UCSD-AML1 (cell line): ENCODE measurements around the gene SMPDL3B.
A peak's percentile ranks its signal among the peaks of the same experiment; 100 is the strongest.

Source experiments
- DNase-seq: peaks from one replicate; lab custom pipeline; 2025; ENCODE audit not compliant: unreplicated experiment; lab: John Stamatoyannopoulos, UW

SMPDL3B gene

GRCh38 chr1:27940297-27940696 lies 5.5 kb downstream of the SMPDL3B start:
- DNase-seq = peak; percentile 70

DNA sequence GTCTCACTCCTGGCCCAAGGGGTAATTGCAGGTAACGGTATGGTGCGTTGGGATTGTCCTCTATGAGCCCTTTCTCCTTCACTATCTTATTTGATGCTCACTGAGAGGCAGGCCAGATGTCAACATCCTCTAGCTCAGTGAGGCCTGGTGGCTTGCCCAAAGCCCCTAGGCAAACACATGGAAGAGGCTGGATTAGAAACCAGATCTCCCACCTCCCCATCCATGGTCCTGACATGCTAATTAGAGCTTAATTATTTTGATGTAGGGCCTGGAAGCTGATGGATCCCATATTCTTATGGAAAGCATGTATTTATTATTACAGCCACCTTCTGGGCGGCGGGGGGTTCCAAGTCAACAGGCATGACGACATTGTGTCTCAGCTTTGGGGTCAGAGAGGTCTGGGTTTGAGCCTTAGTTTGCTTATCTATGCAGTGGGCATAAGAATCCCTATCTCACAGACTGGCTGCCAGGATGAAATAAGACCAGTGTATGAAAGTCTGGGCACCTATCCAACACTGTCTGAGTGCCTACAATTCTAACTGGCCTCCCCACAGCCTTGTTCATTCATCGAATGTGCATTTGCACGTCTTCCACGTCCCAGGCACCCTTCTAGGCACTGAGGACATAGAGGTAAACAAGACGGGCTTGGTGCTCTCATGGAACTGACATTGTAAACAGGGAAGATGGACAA lies 6.2 kb downstream of the SMPDL3B start:
- DNase-seq = no peak

DNA sequence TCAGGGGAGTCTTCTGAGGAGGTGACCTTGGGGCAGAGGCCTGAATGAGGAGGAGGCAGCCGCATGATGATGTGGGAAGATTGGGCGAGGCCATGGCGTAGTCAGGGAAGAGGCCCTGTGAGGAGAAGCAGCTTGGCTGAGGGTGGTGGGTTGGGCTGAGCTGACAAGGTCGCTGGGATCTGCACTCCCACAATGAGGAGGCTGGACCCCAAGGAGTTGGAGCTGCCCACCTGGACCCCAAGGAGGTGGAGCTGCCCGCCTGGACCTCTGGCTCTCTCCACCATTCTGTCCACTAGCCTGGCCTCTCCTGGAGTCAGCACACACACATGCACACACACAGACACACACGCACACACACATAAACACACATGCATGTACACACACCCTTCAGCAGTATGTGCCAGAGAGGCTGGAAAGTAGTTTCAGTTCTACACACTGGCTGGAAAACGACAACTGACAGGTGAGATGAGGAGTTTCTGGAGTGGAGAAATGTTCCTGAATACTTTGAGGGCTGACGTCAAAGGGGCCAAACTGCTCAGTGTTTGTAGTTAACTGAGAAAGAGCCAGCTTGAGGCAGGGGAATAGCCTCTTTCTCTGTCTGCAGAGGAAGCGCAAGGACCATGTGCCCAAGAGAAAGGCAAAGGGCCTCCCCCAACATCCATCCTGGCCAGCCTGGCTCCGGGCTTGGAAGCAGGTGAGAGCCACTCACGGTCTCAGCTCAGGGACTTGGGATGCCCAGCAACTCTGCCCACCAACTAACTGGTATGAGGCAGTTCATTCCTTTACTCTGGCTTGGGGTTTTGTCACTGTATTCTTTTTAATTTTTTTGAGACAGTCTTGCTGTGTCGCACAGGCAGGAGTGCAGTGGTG lies 7.1 kb downstream of the SMPDL3B start:
- DNase-seq = no peak

GRCh38 chr1:27945020-27945419 lies 10.2 kb downstream of the SMPDL3B start:
- no peak for DNase-seq

- DNase-seq = no peak
Observed at GRCh38 chr1:27949027-27949426, 14.2 kb downstream of the SMPDL3B start.

DNA sequence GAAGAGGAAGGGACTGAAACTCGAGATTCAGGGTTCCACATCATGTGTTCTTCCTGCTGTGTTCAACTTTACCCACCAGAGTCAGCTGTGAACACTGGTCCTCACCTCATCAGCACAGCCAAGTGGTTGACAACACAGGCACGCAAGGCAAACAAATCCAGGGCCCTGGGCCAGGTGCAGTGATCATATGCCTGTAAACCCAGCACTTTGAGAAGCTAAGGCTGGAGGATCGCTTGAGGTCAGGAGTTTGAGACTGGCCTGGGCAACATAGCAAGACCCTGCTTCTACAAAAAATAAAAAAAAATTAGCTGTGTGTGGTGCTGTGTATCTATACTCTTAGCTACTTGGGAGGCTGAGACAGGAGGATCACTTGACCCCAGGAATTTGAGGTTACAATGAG lies 16.6 kb downstream of the SMPDL3B start:
- no peak for DNase-seq

DNA sequence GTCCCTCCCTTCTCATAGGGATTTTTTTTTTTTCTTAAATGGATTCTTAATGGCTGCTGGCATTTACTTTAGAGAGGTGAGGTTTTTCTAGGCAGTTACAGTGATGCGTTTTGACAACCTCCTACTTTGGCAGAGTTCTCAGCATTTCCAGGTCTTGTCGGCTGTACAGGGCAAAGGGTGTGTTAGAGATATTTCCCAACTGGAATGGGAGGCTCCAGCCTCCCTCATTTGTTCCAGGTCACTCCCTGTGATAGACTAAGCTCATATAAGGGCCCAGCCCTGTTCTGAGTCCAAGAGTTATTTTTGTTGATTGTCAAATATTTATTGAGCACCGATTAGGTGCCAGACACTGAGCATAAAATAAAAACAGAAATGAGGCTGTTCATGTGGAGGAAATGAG lies 17.3 kb downstream of the SMPDL3B start:
- no peak for DNase-seq

GRCh38 chr1:27954186-27954585 lies 19.4 kb downstream of the SMPDL3B start:
- DNase-seq = no peak

- DNase-seq = no peak
Observed at GRCh38 chr1:27955076-27955475, 20.3 kb downstream of the SMPDL3B start.

GRCh38 chr1:27956761-27957160 lies 22.0 kb downstream of the SMPDL3B start:
- no peak for DNase-seq

- no peak for DNase-seq
Observed at GRCh38 chr1:27957655-27958054, 22.9 kb downstream of the SMPDL3B start.

DNA sequence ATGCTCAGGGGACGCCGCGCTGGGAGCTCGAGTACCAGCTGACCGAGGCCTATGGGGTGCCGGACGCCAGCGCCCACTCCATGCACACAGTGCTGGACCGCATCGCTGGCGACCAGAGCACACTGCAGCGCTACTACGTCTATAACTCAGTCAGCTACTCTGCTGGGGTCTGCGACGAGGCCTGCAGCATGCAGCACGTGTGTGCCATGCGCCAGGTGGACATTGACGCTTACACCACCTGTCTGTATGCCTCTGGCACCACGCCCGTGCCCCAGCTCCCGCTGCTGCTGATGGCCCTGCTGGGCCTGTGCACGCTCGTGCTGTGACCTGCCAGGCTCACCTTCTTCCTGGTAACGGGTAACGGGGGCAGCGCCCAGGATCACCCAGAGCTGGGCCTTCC lies 23.7 kb downstream of the SMPDL3B start:
- no peak for DNase-seq

- DNase-seq = peak; percentile 87
Observed at GRCh38 chr1:27959792-27960603, 25.2 kb downstream of the SMPDL3B start, which contains the start of gene XKR8. XKR8 (plus strand) TSS chr1:27959973; CDS start chr1:27960070, 97 bp downstream.

- DNase-seq = no peak
Observed at GRCh38 chr1:27960762-27961645, 26.2 kb downstream of the SMPDL3B start.

DNA sequence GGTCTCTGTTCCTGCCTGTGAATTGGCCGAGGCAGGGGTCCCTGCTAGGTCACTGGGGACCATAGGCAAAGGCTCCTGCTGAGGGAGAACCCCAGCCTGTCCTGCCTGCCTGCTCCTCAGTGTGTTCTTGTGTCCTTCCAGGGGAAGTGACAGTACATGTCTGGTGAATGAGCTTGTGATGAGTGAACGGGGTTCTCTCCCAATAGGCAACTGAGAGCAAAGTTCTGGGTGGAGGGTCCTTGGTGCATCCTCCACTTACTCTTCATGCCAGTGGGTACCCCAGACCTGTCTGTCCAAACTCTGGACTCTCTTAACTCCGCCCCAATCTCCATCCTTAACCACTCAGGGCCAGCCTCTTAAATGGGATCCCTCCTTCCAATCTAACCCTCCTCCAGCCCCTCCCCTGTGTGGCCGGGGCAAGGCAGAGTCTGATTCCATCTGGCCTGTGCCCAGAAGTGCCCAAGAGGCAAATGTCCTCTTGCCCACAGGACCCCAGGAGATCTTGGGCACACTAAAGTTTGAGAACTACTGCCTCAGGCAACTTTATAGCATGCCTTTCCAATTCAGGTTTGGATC lies 26.9 kb downstream of the SMPDL3B start:
- no peak for DNase-seq

DNA sequence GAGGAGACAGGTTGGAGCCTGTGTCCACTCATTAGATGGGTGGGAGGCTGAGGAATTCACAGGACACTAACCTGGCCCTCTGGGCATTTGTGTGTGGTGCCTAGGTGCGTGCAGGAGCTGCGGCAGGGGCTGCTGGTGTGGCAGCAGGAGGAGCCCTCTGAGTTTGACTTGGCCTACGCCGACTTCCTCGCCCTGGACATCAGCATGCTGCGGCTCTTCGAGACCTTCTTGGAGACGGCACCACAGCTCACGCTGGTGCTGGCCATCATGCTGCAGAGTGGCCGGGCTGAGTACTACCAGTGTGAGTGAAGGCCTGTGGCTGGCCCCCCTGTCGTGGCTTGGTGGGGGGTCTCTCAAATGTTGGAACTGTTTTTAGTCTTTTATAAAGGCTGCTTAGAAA lies 28.6 kb downstream of the SMPDL3B start:
- no peak for DNase-seq

GRCh38 chr1:27966402-27967105 lies 31.8 kb downstream of the SMPDL3B start:
- no peak for DNase-seq

- DNase-seq = no peak
Observed at GRCh38 chr1:27967106-27967883, 32.5 kb downstream of the SMPDL3B start.
